GM21360 (cell line): ENCODE measurements around the gene NOTCH1.
"Not testable (repeated sequence)": the region's sequence is repeated elsewhere in the genome, so short reads cannot be mapped to it uniquely, and the experiment has no call there.

Source experiments
- ATAC-seq: cut with Tn5 transposase; IDR thresholded peaks from one replicate; pipeline ENCODE4 v1.9.1; 2021; ENCODE audit warnings: mild to moderate bottlenecking, moderate library complexity; ENCODE audit not compliant: unreplicated experiment

NOTCH1 gene

DNA sequence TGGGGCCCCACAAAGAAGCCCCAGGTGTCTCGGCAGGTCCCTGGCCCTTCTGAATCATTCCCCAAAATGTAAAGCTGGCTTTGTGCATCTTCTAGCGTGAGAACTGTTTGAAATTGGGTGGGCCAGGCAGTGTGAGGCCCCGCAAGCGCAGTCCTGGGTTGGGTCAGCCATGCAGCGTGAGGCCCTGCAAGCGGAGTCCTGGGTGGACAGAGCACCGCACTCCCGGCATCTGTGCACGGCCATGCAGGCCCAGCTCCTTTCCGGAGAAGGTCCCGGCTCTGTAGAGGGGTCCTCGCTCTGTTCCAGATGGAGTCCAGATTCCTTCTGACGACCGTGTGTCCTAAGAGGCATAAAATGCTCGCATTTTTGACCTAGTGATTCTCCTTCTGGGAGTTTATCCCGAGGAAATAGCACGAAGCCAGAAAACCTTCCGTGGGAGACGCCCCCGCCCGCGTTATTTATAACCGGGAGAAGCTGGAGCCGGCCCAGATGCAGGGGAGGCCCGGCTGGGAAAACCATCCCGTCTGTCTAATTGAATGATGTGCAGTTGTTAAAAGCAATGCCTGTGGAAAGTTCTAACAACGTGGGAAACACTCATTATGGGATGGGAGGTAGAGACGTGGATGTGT, 19.4 kb upstream of the NOTCH1 start:
- ATAC-seq = no peak

GRCh38 chr9:136564379-136564988, 18.6 kb upstream of the NOTCH1 start:
- ATAC-seq = no peak

GRCh38 chr9:136563646-136564325, 17.9 kb upstream of the NOTCH1 start:
- ATAC-seq = no peak

DNA sequence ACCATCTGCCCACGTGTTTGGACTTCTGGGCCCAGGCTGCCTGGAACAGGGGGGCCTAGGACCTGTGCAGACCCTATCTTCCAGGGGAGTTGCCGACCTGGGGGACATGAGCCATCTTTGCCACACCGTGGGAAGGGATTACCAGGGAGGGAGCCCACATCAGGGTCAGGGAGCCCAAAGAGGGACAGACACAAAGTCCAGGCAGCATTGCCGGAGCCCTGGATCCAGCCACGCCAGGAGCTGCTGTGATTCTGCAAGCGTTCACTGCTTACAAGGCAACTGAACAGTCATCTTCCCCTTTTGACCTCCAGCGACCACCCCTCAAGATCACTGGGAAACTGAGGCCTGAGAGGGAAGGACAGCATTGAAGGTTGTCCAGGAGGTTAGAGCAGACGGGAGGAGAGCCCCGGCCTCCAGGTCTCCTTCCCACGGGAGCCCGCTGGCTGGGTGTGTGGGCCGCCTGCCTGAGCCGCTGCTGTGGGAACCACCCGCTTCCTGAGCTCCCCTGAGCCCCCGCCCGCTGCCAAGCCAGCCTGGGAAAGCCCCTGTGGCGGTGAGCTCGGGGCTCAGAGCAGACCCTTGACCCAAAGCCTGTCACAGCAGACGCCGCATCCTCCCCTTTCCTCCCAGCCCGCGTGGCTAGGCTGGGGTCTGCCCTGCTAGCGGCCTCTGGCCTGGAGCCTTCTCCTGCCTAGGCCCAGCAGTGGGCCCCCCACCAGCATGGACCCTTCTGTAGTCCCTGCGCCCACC, 17.1 kb upstream of the NOTCH1 start:
- ATAC-seq = no peak

GRCh38 chr9:136561779-136562178, 15.9 kb upstream of the NOTCH1 start:
- no peak for ATAC-seq

GRCh38 chr9:136560586-136560985, 14.7 kb upstream of the NOTCH1 start:
- ATAC-seq = no peak

DNA sequence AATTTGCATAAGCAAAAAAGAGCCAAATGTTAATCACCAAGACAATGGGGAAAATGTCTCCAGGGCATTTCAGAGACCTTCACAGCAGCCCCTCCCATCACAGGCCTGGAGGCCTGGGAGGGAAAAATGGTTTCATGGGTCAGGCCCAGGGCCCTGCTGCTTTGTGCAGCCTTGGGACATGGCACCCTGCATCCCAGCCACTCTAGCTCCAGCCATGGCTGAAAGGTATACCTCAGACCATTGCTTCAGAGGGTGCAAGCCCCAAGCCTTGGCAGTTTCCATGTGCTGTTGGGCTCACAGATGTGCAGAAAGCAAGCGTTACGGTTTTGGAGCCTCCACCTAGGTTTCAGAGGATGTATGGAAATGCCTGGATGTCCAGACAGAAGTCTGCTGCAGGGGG, 13.5 kb upstream of the NOTCH1 start:
- not testable (repeated sequence) for ATAC-seq

- not testable (repeated sequence) for ATAC-seq
These were observed 13.0 kb upstream of the NOTCH1 start for GRCh38 chr9:136558846-136559245.

DNA sequence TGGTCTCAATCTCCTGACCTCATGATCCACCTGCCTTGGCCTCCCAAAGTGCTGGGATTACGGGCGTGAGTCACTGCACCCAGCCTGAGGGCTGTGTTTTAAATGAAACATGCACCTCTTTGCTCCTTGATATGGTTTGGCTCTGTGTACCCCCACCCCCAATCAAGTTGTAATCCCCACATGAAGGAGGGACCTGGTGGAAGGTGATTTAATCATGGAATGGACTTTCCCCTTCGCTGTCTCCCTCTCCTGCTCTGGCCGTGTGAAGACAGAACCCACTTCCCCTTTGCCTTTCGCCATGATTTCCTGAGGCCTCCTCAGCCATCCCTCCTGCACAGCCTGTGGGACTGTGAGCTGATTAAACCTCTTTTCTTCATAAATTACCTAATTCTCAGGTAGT, 12.5 kb upstream of the NOTCH1 start:
- no peak for ATAC-seq

- no peak for ATAC-seq
These were observed 11.2 kb upstream of the NOTCH1 start for GRCh38 chr9:136557036-136557435.

DNA sequence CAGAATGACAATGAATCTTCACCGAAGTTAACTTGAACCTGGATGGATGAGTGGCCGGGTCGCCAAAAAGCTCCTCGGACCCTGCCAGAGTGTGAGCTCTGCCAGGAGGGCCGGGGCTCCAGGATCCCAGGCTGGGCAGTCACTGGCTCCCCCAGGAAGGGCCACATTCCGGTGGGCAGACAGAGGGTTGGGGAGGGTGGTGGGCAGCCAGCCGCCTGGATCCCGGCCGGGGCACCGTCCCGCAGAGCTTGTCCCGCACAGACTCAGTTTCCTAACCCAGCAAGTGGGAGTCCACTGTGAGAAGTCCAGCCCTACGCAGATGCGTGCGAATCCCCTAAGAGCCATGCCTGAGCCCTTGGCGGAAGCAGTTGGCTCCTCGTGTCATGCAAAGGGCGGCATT, 10.3 kb upstream of the NOTCH1 start:
- ATAC-seq = no peak

- no peak for ATAC-seq
These were observed 9.0 kb upstream of the NOTCH1 start for GRCh38 chr9:136554870-136555269.

- no peak for ATAC-seq
These were observed 7.7 kb upstream of the NOTCH1 start for GRCh38 chr9:136553581-136553980.

DNA sequence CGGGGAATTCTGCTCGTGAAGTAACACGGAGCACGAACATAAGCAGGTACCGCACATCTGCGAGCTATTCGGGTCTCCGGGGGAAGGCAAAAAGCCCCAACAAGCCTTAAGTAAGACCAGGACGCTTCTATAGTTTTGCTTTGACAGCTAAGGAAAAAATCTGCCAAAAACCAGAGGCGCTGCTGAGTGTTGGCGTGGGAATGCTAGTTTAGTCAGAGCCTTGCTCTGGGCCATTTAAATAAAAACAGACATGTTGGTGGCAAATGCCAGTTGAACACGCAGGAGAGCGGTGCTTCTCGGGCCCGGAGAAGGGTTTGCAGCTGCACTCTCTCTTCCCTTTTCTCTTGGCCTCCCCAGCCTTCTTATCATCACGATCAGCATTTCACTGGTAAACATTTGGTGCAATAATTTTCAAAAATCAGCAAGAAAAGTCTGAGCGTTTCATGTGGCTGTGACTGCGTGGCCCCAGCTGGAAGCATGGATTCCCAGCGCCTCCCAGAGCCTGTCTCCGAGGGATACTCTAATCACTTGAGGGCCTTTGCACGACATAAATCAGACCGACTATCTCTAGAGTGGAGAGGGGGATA, 6.4 kb upstream of the NOTCH1 start:
- no peak for ATAC-seq

- ATAC-seq = no peak
These were observed 5.7 kb upstream of the NOTCH1 start for GRCh38 chr9:136551401-136552116.

DNA sequence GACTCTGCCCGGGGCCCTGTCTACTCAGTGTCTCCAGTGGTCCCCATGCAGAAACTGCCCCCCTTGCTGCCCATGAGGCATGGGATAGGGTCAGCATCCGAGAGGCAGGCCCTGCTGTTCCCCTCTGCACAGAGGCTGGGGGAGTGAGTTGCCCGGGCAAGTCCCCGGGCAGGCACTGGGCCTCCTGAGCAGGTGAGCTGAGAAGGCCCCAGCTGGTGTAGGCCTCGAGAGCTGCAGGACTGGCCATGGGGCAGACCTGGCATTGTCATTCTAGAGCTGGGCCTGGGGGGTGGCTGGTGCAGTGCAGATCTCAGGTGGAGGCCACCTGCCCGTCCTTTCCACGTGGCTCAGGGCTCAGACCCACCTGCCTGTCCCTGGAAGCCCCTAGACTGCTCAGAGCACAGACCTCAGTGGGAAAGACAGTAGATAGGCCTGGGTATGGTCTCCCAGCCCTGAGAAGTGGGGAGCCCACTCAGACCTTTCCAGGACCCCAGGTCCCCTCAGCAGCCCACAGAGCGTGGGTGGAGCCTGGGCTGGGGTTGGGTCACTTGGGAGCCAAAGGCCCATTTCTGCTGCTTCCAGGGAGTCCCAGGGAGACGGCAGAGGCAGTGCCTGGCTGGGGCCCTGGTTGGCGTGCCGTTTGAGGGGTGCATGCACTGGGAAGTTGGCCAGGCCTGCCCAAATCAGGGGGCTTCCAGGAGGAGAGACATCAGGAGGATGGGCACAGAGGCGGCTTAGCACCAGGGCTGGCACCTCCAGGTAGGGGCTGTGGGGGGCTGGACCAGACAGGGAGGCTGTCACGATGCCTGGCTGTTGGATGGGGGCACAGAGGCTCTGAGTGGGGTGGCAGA, 4.8 kb upstream of the NOTCH1 start:
- ATAC-seq = no peak

GRCh38 chr9:136549010-136549980, 3.4 kb upstream of the NOTCH1 start:
- no peak for ATAC-seq

- no peak for ATAC-seq
These were observed 1.8 kb upstream of the NOTCH1 start for GRCh38 chr9:136547508-136548215.
